DLD1 (cell line): ENCODE measurements around the gene RET.

Source experiments
- in situ Hi-C: cut with HindIII; loops from 2 replicates; pipeline ENCODE4 v1.10.0; 2017; ENCODE audit warnings: low sequenced_read_pairs

RET gene

GRCh38 chr10:43160046-43160920 is 83.4 kb downstream of the RET start:
- in situ Hi-C loops = no loop called here

GRCh38 chr10:43160921-43161255 is 84.0 kb downstream of the RET start:
- in situ Hi-C loops = no loop called here

GRCh38 chr10:43162604-43163003 is 85.7 kb downstream of the RET start:
- in situ Hi-C loops = no loop called here

- in situ Hi-C loops = no loop called here
Observed at GRCh38 chr10:43166207-43166879, 89.5 kb downstream of the RET start.

GRCh38 chr10:43166880-43167497 is 90.1 kb downstream of the RET start:
- in situ Hi-C loops = no loop called here

GRCh38 chr10:43167498-43167889 is 90.6 kb downstream of the RET start:
- in situ Hi-C loops = no loop called here

- in situ Hi-C loops = no loop called here
Observed at GRCh38 chr10:43170491-43170890, 93.6 kb downstream of the RET start.

- in situ Hi-C loops = no loop called here
Observed at GRCh38 chr10:43172645-43173044, 95.8 kb downstream of the RET start.

GRCh38 chr10:43173120-43173519 is 96.3 kb downstream of the RET start:
- in situ Hi-C loops = no loop called here

- in situ Hi-C loops = no loop called here
Observed at GRCh38 chr10:43174969-43175368, 98.1 kb downstream of the RET start.

GRCh38 chr10:43176271-43176670 is 99.4 kb downstream of the RET start:
- in situ Hi-C loops = no loop called here

- in situ Hi-C loops = no loop called here
Observed at GRCh38 chr10:43177595-43177994, 100.7 kb downstream of the RET start.
